Measurements from ENCODE around the gene DNAJC7.

GRCh38 chr17:41998497-41998896 is 18.7 kb downstream of the DNAJC7 start:
- TF ChIP-seq POLR2AphosphoS5 (IDR thresholded peaks at IDR 0.05; ENCODE audit: low read depth) (no peak), REST (IDR thresholded peaks at IDR 0.05; ENCODE audit: insufficient replicate concordance, low read depth) (no peak), CTCF (IDR thresholded peaks at IDR 0.05; ENCODE audit: insufficient read depth, low read length) (no peak), GABPA (IDR thresholded peaks at IDR 0.05; ENCODE audit: low read depth) (no peak)

Data from HL-60 (cell line).